ENCODE measurements around the gene JCHAIN.

JCHAIN gene

GRCh38 chr4:70608324-70608723 lies 58.0 kb downstream of the JCHAIN start:
- in situ Hi-C loops (cut with HindIII; ENCODE audit: low pct_ligation_motif_present, low pct_unique_long_range_greater_than_20kb, low sequenced_read_pairs): no loop called here
- DNase-seq: no peak

- in situ Hi-C loops (cut with HindIII; ENCODE audit: low pct_ligation_motif_present, low pct_unique_long_range_greater_than_20kb, low sequenced_read_pairs): no loop called here
- no peak for DNase-seq
Measured at GRCh38 chr4:70607334-70607853, 58.9 kb downstream of the JCHAIN start.

- in situ Hi-C loops (cut with HindIII; ENCODE audit: low pct_ligation_motif_present, low pct_unique_long_range_greater_than_20kb, low sequenced_read_pairs): no loop called here
Measured at GRCh38 chr4:70606459-70606858, 59.8 kb downstream of the JCHAIN start.

More at GRCh38 chr4:70606459-70606858, 59.8 kb downstream of the JCHAIN start:
- no peak for DNase-seq
